ENCODE results near the gene RBM10.
A peak's percentile ranks its signal among the peaks of the same experiment; 100 is the strongest.

Gene RBM10

GRCh38 chrX:47146121-47146935, 1.3 kb downstream of the RBM10 start:
- Histone ChIP-seq H3K4me3 (peak overlapping the region; percentile 76), H3K27ac (peak overlapping the region; percentile 77 to 96)
- DNase-seq (ENCODE audit: low spot score), result no peak
- TF ChIP-seq CTCF (IDR thresholded peaks at IDR 0.05), result no peak

DNA sequence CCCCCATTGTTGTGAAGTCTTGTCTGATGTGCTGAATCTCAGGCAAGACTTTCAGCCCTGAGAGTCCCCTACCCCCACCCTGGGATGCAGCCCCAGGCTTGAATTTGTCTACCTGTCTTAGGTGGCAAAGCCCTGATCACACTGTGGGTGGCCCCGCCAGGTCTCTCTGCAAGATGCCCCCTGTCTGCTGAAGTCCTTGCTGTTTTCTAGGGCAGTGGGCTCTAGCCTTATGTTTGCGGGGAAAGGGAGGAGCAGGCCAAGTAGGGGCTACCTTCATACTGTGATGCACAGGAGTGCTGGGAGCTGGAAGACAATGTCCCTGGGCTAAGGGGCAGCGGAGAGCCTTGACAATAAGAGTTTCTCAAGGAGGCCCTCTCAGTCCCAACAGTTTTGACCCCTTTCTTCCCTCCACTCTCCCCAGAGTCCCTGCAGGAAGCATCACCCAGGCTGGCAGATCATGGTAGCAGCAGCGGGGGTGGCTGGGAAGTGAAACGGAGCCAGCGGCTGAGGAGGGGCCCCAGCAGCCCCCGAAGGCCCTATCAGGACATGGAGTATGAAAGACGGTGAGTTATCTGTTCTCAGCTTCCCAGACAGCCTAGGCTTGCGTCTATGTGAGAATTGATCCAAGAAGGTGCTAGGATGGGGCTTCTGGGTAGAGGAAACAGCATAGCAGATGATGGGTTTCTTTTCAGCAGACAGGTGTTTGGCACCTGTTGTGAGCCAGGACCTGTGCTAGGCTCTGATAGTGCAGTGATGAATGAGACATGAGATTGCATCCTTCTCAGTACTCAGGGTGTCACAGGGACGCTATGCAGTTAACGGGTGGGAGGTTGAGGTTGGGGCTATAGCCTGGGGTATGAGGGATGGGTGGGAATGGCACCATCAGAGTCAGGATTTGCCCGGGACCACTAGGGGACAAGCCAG, 2.2 kb downstream of the RBM10 start:
- H3K4me3 ChIP-seq, result peak overlapping the region; percentile 76
- peak overlapping the region; percentile 24 to 96 for H3K27ac ChIP-seq
- DNase-seq (ENCODE audit: low spot score), result no peak
- no peak for TF ChIP-seq CTCF (IDR thresholded peaks at IDR 0.05)

DNA sequence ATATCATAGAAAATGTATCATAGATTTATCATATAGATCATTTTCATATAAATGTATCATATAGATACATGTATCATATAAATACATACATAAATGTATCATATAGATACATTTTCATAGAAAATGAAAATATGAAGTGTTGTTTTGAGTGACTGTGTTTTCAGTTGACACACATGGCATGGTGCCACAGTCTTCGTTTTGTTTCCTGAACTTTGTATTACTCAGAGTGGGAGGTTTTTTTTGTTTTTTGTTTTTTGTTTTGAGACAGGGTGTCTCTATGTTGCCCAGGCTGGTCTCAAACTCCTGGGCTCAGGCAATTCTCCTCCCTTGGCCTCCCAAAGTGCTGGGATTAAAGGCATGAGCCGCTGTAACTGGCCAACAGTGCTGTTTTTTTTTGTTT, 3.9 kb downstream of the RBM10 start:
- no peak overlapping the region for H3K27ac ChIP-seq

DNA sequence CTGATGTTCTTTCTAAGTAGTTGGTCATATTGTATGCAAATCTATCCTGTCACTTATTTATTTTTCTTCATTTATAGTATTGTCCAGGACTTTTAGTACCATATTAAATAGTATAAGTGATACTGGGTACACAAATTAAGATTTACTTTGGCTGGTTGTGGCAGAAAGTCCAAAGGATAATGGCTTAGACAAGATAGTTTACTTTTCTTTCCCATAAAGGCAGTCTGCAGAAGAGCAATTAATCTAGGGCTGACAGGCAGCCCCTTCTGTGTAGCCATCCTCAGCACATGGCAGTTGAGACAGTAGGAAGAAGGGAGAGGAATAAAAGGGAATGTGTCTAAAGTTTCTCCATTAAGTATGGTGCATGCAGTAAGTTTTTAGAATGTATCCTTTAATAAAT, 6.4 kb downstream of the RBM10 start:
- Histone ChIP-seq H3K27ac (no peak overlapping the region), H3K4me3 (no peak overlapping the region)
- no peak for DNase-seq (ENCODE audit: low spot score)
- TF ChIP-seq CTCF (IDR thresholded peaks at IDR 0.05), result no peak

More for the DNA sequence above, 3.9 kb downstream of the RBM10 start:
- no peak for TF ChIP-seq CTCF (IDR thresholded peaks at IDR 0.05)
- H3K4me3 ChIP-seq, result no peak overlapping the region
- DNase-seq (ENCODE audit: low spot score), result no peak

GRCh38 chrX:47156611-47157520, 11.8 kb downstream of the RBM10 start:
- TF ChIP-seq CTCF (IDR thresholded peaks at IDR 0.05), result no peak
- H3K4me3 ChIP-seq, result no peak overlapping the region
- H3K27ac ChIP-seq, result no peak overlapping the region
- DNase-seq (ENCODE audit: low spot score), result no peak

DNA sequence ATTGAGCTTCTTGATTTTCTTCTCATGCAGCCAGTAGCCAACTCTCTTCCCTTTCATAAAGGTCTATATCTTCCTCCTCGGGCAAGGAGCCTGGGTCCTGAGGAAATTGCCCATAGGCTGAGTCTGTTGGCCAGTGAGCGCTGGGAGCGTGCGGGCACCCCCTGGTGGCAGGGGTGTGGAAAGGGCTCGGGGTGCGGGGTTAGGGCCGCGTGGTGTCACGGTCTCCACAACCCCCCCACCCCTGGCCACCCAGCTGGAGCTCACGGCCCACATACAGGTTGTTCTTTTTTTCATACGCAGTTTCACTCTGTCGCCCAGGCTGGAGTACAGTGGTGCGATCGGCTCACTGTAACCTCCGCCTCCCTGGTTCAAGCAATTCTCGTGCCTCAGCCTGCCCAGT, 13.1 kb downstream of the RBM10 start:
- no peak for DNase-seq (ENCODE audit: low spot score)
- Histone ChIP-seq H3K4me3 (no peak overlapping the region), H3K27ac (no peak overlapping the region)
- no peak for TF ChIP-seq CTCF (IDR thresholded peaks at IDR 0.05)

All from coronary artery (tissue), 2 donors.